NOMO-1 treated with DMSO at 0.1 percent for 48 hours (cell line): ENCODE results near the gene PDC.

Source experiments
- DNase-seq: peaks from one replicate; lab custom pipeline; 2025; ENCODE audit not compliant: unreplicated experiment; lab: John Stamatoyannopoulos, UW

Gene PDC

DNA sequence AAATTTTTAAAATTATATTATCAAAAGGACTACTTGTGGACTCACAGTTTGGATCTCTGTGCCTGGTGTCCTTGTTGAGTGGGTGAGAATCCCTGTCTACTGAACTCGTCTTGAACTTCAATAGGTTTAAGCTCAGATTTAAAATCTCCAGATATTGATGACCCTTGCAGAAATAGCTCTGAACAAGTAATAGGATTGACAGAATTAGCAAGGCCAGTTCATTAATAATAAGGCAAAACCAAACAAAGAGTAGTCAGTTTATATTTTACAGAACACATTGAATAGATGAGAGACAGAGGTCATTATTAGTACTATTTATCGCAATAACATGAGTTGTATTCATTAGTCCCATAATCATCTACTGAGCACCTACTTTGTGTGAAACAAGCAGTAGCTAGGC lies at the start of gene PDC:
Gene PDC, minus strand, starts transcription at position 101 of the 400 bp plus-strand sequence. CDS start 11,655 bp downstream, outside the sequence.
- DNase-seq: no peak

DNA sequence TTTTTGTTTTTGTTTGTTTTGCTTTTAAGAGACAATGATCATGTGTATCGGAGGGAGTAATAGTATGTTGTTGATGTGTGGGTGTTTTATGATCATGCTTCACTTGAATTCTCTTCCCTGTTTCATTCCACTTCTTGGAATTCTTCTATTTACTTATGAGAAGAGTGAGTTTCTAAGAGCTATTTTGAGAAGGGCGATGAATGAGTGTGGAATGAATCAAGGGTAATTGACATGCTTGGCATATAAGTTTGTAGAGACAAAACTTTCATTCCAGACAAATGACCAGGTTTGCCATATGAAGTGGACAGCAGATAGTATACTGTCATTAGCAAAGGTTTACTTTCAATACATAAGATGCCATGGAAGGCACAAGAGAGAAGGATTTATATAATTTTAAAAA lies 42.3 kb upstream of the PDC start:
- DNase-seq: no peak

DNA sequence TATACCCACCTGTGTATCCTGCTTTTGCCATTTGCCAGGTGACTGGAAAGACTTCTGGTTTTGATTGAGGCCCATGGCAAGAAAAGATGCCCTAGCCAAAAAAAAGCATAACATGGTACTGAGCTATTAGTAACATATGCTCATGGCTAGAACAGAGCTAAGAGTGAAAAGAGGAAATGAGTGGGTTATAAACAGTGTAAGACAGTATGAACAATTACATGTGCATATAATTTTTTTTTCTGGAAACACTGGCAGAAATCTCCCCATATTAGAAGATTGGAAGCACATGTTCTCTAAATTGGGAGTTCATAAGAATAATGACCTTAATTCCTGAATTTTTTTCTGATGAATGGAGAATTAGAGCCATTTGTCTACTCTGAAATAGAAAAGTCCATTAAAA lies 41.2 kb upstream of the PDC start:
- DNase-seq: peak; percentile 20

DNA sequence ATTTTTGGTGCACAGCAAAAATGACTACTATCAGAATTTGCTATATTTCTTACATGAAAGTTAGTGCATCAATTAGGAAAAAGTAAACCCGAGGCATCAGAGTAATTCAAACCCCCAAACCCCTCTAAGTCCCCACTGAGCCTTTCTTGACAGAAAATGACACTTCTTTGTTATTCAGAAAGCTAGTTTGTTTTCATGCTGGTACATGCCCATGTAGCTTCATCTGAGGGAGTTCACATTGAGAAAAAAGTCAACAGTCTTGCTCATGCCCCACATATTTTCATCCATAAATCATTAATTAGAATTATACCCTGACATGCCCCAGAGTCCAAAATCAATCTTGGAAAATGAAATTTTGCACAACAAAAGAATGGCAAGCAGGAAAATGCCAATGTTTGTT lies 39.9 kb upstream of the PDC start:
- no peak for DNase-seq

DNA sequence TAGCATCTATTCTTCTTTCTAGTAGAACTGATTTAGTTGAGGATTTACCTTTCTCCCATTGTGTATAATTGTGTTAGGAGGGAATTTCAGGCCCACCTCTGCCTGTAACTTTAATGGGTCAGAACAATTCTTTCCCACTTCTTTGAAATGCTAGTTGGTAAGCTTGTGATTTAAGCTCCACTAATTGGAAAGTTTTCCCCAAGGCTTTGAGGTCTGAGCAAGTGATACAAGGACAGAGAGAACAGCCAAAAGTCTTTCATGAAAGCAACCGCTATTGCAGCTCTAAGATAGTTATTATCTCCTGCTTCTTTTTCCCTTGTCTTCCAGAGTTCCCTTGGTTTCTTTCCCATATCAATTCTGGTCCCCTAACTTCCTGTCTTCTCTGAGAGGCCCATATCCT lies 38.7 kb upstream of the PDC start:
- no peak for DNase-seq

DNA sequence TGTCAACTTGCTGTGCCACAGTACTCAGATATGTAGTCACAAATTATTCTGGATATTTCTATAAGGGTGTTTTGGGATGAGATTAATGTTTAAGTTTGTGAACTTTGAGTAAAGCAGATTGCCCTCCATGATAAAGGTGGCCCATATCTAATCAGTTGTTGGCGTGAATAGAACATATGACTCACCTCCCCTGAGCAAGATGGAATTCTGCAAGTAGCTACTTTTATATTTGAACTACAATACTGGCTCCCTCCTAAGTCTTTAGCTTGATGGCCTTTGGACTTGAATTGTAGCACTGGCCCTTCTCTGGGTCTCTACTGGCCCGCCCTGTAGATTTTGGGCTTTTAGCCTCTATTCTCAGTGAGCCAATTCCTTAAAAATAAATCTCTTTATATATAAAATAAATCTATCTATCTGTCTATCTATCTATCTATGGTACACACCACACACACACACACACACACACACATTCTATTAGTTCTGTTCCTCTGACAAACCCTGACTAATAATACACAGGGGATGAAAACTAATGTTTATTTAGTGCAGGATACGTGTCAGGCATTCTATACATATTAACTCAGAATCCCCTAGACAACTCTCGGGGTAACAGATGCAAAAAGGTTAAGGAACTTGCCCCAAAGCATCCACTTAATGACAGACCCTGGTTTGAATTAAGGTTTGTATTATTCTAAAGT lies 37.9 kb upstream of the PDC start:
- no peak for DNase-seq

DNA sequence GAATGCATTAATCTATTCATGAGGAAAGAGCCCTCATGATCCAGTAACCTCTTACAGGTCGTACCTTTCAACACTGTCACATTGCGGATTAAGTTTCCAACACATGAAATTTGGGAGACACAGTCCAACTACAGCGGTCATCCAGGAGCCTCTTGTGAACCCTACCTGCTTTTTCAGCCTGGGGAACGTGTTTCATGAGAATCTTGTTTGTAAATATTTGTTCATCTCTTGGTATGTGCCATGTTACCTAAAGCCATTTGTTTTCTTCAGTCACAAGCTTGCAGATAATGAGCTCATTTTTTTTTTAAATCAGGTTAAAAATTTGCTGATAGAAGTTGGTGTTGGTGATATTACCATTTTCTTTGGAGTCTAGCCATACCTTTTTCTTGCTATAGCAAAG lies 37.2 kb upstream of the PDC start:
- no peak for DNase-seq

DNA sequence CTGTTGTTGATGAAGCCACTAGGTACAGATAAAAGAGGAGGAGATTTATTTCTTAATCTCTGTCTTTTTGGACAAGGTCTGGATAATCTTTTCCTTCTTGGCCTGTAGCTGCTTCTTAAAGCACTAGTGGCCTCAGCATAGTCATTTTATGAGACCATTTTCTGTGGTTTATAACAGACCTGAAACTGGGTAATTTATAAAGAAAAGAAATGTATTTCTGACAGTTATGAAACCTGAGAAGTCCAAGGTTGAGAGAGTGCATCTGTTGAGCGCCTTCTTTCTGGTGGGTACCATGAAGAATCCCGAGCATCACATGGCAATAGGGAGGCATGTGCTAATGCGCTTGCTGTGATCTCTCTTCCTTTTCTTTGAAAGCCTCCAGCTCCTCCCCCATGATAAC lies 36.7 kb upstream of the PDC start:
- no peak for DNase-seq

DNA sequence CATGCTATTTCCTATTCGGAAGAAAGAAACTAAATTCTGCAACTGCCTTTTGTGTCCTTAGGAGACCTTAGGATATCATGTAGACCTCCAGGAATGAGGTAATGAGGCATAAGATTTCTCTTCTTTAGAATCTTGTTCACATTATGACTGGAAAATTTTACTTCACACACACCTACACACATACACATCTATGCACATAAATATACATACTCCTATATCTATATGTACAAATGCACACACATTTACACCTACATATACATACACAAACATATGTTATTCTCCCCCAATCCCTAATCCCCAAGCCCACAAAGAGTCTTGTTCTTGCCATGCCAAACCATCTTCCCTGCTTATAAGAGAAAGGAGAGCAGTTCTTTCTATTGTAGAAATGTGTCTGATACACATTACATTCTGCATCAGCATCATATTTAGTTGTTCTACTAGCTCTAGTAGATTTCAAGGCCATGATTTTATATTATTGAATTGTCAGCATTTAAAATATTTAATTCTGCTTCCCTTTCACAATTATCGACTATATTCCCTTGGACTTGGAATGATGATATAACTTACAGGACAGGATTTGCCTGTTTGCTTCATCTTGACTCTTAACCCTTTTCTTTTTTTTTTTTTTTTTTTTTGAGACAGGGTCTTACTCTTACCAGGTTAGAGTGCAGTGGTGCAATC lies 35.4 kb upstream of the PDC start:
- DNase-seq: no peak

DNA sequence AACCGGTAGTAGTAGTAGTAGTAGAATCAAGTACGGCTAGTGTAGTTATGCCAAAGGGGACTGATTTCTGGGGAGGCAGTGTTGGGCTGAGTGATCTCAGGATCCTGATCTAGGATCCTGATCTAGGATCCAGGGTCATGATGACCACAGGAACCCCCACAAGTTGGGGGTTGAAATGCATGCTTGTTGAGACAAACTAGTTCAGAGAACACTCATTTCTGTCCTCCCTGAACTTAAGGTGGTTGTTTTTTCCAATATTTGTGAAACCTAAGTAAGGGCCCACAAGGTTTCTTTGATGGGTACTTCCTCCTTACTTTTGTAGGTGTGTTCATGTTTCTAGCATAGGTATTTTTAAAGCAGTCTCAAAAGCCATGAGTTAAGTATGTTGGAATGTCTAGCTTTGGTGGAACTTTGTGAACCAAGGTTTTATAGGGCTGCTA lies 33.9 kb upstream of the PDC start:
- DNase-seq: no peak

DNA sequence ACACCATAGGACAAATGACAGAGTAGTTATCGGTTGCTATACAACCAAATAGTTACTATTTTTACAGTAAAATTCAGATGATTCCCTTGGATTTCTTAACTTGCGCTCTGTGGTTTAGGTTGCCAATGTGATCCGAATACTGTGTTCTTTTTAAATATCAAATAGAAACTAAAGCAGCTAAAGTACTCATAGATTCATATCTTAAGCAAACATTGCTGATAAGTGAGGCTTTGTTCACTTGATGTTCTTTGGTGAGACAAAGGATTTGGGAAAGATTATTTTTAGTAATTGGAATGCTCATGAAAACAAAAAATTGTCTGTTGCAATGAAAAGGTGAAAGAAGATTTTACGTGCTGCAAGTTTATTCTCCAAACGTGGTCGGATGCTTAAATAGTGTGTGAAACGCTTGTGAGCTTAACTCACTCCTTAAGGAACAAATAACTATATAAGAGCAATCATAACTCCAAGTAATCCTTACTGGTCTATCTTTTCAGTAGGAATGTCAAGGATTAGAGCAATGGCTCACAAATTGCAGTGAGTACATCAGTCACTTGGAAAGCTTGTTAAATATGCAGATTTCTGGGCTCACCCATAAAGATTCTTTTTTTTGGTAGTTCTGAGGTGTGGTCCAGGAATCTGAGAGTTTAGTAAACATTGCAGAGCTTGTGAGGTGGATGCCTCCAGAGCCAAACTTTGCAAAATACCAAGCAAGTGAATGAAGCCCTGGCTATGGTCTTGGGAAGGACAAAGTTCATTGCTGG lies 31.8 kb upstream of the PDC start:
- no peak for DNase-seq

DNA sequence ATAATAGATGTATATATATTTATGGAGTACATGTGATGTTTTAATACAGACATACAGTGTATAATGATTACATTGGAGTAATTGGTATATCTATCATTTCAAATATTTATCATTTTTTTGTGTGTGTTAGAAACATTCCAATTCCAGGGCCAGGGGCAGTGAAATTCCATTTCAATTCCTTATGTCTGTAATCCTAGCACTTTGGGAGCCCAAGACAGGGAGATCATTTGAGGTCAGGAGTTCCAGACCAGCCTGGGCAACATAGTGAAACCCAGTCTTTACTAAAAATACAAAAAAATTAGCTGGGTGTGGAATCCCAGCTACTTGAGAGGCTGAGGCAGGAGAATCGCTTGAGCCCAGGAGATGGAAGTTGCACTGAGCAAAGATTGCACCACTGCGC lies 30.4 kb upstream of the PDC start:
- DNase-seq: no peak

DNA sequence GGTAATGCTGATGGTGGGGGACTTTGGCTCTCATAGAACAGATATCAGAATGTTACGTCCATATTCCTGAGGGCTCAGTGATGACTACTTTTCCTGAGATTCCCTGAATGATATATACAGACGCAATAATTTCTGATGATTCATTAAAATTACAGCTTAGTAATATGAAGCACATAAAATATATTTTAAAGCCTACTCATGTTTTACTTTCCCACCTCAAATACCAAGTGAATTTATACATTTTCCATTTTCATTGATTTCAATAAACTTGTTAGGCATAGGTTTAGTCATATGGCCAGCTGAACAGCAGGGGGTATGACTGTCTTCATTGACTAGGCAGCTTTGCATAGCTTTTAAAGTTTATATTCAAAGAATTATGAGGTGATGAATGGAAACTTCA lies 26.2 kb upstream of the PDC start:
- DNase-seq: no peak

DNA sequence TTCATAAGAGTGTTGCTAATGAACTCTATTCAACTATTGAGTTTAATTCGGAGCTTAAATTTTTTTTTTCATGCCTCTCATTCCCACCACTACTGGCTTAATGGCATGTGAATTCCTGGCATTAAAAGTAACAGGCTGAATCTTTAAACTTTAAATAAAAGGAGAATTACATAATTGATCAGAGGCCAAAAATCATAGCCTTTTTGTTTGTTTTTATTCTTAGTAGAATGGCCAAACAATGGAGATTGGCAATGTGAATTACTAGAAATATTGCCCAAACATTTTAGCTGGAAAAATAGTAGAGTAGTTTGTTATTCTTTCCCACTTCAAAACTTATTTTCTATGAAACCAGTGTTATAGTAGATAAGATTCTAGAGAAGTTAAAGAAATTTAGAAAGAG lies 25.1 kb upstream of the PDC start:
- DNase-seq: no peak

DNA sequence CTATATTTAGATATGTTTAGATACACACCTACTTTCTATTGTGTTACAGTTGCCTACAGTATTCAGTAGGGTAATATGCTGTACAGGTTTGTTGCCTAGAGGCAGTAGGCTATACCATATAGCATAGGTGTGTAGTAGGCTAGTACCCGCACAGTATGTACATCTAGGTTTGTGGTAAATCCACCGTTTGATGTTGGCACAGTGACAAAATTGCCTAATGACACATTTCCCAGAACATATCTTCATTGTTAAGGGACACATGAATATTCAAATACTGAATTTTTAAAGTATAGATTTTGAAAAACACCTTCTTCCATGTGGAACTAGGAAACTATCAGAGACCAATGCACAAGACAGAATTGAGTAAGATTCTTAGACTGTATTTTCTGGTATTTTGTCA lies 22.6 kb upstream of the PDC start:
- no peak for DNase-seq

DNA sequence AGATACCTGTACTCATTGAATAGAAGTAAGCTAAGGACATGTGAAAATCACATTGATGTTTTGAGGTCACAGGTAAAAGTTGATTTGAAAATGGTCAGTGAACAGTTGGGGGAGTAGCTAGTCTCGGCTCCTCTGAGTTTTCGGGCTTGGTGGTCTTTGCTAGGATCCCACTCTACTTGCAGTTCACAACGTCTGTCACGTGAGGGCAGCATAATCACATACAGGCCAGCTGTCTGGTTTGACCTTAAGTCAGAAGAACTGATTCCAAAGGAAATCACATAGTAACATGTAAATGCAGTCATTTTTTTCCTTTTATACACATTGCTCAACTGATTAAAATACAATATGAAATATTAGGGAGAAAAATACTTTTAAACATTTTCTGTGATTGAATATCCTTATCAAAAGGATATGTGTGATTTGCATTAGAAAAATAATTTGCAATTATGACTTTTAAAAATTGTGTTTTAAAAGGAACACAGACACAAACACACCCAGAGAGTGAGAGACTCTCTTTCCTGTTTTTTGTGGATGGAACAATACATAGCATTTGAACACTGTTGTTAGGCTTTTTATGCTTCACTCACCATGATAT lies 21.8 kb upstream of the PDC start:
- DNase-seq: peak; percentile 51

DNA sequence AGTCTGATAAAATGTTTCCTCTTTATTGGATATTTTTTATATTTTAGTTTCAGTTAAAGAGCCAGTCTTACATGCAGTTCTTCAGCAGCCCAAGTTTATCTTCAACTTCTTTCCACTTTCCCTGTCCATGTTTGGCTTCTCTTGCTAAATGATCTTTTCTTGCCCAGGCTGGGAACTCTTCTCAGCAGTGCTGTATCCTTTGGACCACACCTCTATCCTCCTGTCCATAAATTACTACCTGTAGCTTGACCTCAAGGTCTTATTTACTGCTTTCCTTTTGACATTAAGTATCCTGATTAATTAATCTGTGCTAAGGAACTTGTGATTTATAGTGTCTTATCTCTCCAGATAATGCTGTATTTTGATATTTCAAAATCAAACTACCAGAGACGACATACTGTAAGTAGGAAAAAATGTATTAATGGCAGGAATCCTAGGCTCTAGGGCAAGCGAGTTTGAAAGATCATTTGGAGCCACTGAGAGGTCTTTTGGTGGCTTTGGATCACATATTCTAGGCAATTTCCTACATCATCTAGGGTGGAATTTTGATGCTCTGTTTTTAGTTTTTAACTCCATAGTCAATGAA lies 20.5 kb upstream of the PDC start:
- no peak for DNase-seq

DNA sequence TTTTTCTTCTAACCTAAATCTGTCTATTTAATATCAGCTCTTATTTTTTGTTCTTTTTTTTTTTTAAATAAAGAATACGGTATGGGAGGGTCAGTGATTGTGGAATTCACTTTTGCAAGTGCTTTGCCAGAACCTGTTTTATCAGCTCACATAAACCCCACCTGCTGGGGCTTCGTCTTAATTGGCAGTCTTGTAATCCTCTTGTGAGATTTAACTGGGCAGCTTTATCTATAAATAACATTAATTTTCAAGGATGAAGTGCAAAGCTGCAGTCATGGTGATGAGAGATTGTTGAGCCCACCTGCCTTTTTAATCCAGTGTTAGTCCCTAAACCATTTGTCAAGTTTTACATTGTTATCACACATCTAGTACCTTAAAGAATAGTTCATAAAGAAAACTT lies 18.2 kb upstream of the PDC start:
- no peak for DNase-seq

DNA sequence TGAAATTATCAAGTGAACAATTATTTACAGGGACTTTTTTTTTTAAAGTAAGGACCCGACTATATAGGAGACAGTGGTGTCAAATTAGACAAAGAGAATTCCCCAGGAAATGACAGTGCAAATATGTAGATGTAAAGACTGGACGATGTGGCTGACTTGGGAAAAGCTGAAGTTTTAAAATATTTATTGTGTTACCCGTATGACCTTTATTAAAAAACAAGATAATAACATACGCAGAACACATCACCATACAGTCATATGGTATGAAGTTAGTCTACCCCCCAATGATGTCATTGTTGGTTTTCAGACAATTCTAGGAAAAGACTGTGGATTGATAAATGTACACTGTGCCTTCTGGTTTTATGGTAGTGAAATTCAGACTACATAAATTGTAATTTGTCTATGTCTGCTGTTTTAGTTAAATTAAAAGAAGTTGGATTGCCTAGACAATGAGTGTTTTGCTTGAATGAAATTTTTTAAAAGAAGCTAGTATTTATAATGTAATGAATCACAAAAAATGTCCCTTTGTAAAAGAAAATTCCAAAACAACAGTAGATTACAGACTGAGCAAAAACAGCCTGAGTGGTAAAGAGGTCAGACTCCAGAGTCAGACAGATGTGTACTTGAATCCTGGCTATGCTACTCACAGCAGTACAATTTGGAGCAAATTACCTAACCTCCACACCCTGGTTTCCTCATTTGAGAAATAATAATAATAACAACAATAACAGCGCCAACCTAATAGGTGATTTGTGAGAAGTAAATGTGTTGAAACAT lies 15.5 kb upstream of the PDC start:
- no peak for DNase-seq

DNA sequence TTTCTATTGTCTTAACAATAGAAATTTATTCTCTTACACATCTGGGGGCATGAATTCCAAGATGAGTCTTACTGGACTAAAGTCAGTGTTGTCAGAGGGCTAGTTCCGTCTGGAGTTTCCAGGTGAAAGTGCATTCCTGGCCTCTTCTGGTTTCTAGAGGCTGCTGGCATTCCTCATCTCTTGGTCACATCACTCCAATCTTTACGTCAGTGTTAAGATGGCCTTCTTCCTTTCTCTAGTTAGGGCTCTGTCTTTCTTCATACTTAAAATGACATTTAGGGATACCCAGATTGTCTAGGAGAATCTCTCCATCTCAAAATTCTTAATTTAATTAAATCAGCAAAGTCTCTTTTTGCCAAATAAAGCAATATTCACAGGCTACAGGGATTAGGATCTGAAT lies 13.3 kb upstream of the PDC start:
- DNase-seq: no peak

DNA sequence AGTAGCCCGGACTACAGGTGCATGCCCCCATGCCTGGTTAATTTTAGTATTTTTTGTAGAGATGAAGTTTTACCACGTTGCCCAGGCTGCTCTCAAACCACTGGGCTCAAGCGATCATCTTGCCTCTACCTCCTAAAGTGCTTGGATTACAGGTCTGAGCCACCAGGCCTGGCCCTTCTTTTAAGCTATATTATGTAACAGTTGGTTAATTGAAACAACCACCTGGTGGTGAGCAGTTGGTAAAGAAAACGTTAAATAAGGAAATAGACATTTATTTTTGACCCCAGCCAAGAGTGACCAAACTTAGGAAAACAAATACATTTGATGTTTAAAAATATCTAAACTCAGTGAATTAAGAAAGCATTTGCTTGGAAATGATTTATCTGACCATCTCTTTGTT lies 12.1 kb upstream of the PDC start:
- DNase-seq: peak; percentile 12
